Endodermal cell (in vitro differentiated cells): Measurements from ENCODE around the gene OR6B1. TPM values are rescaled to one million over a fixed set of nuclear protein-coding genes. Genes with fewer than 3 reads are reported as not detected.

ENCODE experiments used
- DNase-seq: peaks from one replicate; pipeline ENCODE4 v3.0.0-alpha.2; 2017
- H3K27ac ChIP-seq: 2 replicates; pipeline ENCODE4 v1.5.1; 2013; ENCODE audit warnings: mild to moderate bottlenecking, low read depth, low read length, moderate library complexity
- H3K27me3 ChIP-seq: 2 replicates; pipeline ENCODE4 v1.6.1; 2013; ENCODE audit warnings: mild to moderate bottlenecking, low read length, moderate library complexity; ENCODE audit not compliant: insufficient read depth, control insufficient read depth, poor library complexity, severe bottlenecking
- H3K36me3 ChIP-seq: 2 replicates; pipeline ENCODE4 v1.7.0; 2013; ENCODE audit warnings: mild to moderate bottlenecking, low read length, moderate library complexity; ENCODE audit not compliant: control insufficient read depth, insufficient read depth
- H3K4me1 ChIP-seq: one replicate; pipeline ENCODE4 v1.7.0; 2013; ENCODE audit warnings: low read length; ENCODE audit not compliant: control insufficient read depth, insufficient read depth
- H3K4me3 ChIP-seq: 2 replicates; pipeline ENCODE4 v1.5.1; 2013; ENCODE audit warnings: mild to moderate bottlenecking, low read length, moderate library complexity
- H3K9ac ChIP-seq: 2 replicates; pipeline ENCODE4 v1.6.1; 2013; ENCODE audit warnings: mild to moderate bottlenecking, low read length, moderate library complexity; ENCODE audit not compliant: poor library complexity, severe bottlenecking; ENCODE audit errors: extremely low read depth
- H3K9me3 ChIP-seq: 2 replicates; pipeline ENCODE4 v1.6.1; 2013; ENCODE audit warnings: mild to moderate bottlenecking, low read length, moderate library complexity; ENCODE audit not compliant: control insufficient read depth
- H3K27ac Mint-ChIP-seq: 2 replicates; pipeline ENCODE4 v1.8.0; 2020; ENCODE audit warnings: mixed read lengths
- H3K27me3 Mint-ChIP-seq: 2 replicates; pipeline ENCODE4 v1.8.0; 2021; ENCODE audit warnings: mild to moderate bottlenecking, mixed read lengths; ENCODE audit not compliant: insufficient read depth
- H3K36me3 Mint-ChIP-seq: 2 replicates; pipeline ENCODE4 v1.8.0; 2020; ENCODE audit warnings: low read depth, mixed read lengths
- H3K4me1 Mint-ChIP-seq: 2 replicates; pipeline ENCODE4 v1.8.0; 2020; ENCODE audit warnings: mixed read lengths
- H3K4me3 Mint-ChIP-seq: 2 replicates; pipeline ENCODE4 v1.8.0; 2020; ENCODE audit warnings: mild to moderate bottlenecking, moderate library complexity, mixed read lengths
- H3K9me3 Mint-ChIP-seq: 2 replicates; pipeline ENCODE4 v1.8.0; 2020; ENCODE audit warnings: mild to moderate bottlenecking, mixed read lengths
- CTCF ChIP-seq: fragments of 200-600 bp; sonication (generic); conservative IDR thresholded peaks from 2 replicates; pipeline ENCODE4 v1.5.0; 2021; ENCODE audit warnings: antibody characterized with exemption, mild to moderate bottlenecking
- WGBS, 2 experiments: methylation state at CpG; one replicate each; pipeline versions ENCODE4 v1.1.5 to v1.1.7; 2013; ENCODE audit warnings: missing lambda C conversion rate in 2 of 2, mixed read lengths in 1 of 2; ENCODE audit not compliant: insufficient coverage in 1 of 2, insufficient read length in 1 of 2; 5-methylcytosine and 5-hydroxymethylcytosine counted together
- total RNA-seq, 2 donors: library from RNA; stranded (reverse); fragmentation: NEBNext Ultra II Directional in 1 of 2; extraction: Animal tissue kit (Norgen Biotek cat#: 25700) in 1 of 2; gene quantifications; 2 replicates in 1 of 2; 3 replicates in 1 of 2; pipeline ENCODE4 v1.2.1, GENCODE V29; 2021

Gene OR6B1
- total RNA-seq, 2 donors from 2014 or later = not detected

- no peak overlapping the region for H3K27ac ChIP-seq
- DNase-seq = no peak
- no peaks in the 10 kb centered on the region for H3K9me3 ChIP-seq
- H3K36me3 ChIP-seq = no peaks in the 10 kb centered on the region
- H3K36me3 Mint-ChIP-seq = no peaks in the 10 kb centered on the region
- H3K4me1 Mint-ChIP-seq = peaks cover 13% of the 10 kb centered on the region
- no peak for TF ChIP-seq CTCF
- no peak overlapping the region for H3K4me3 Mint-ChIP-seq
- no peak overlapping the region for H3K27ac Mint-ChIP-seq
- peaks cover 5% of the 10 kb centered on the region for H3K27me3 ChIP-seq
- H3K4me3 ChIP-seq = no peak overlapping the region
- H3K27me3 Mint-ChIP-seq = no peaks in the 10 kb centered on the region
- H3K9me3 Mint-ChIP-seq = no peaks in the 10 kb centered on the region
- peaks cover 4% of the 10 kb centered on the region for H3K4me1 ChIP-seq
- no peak overlapping the region for H3K9ac ChIP-seq
These were observed 22.0 kb downstream of the OR6B1 start for GRCh38 chr7:144022169-144022568.

GRCh38 chr7:144023171-144023827 lies 23.2 kb downstream of the OR6B1 start:
- no peaks in the 10 kb centered on the region for H3K27me3 Mint-ChIP-seq
- no peak overlapping the region for H3K27ac ChIP-seq
- H3K9me3 Mint-ChIP-seq = no peaks in the 10 kb centered on the region
- no peaks in the 10 kb centered on the region for H3K36me3 ChIP-seq
- no peak for TF ChIP-seq CTCF
- no peak for DNase-seq
- H3K36me3 Mint-ChIP-seq = no peaks in the 10 kb centered on the region
- peaks cover 4% of the 10 kb centered on the region for H3K4me1 ChIP-seq
- no peak overlapping the region for H3K9ac ChIP-seq
- H3K27ac Mint-ChIP-seq = no peak overlapping the region
- WGBS, 2 experiments = 86 to 93% methylated on average over 3 of the region's 4 CpGs
- H3K27me3 ChIP-seq = peaks cover 5% of the 10 kb centered on the region
- no peak overlapping the region for H3K4me3 Mint-ChIP-seq
- H3K4me1 Mint-ChIP-seq = peaks cover 13% of the 10 kb centered on the region
- H3K4me3 ChIP-seq = no peak overlapping the region
- H3K9me3 ChIP-seq = no peaks in the 10 kb centered on the region

DNA sequence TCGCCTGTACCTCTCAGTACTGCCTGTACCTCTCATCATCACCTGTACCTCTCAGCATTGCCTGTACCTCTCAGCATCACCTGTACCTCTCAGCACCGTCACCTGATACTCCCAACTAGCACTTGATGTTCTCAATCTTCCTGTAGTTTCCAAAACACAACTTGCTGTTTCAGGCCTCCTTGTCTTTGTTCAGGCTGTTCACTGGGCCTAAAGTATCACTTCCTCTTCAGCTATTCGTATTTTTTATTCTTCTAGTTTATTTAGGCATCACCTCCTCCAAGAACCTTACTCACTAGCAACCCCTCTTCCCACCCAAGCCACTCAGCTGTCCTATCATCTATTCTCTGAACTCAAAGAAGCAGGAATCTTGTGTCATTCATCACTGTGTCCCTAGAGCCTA lies 24.1 kb downstream of the OR6B1 start:
- H3K9me3 Mint-ChIP-seq = no peaks in the 10 kb centered on the region
- DNase-seq = no peak
- H3K27ac Mint-ChIP-seq = no peak overlapping the region
- H3K9ac ChIP-seq = no peak overlapping the region
- H3K36me3 Mint-ChIP-seq = no peaks in the 10 kb centered on the region
- no peaks in the 10 kb centered on the region for H3K36me3 ChIP-seq
- peaks cover 11% of the 10 kb centered on the region for H3K4me1 Mint-ChIP-seq
- peaks cover 5% of the 10 kb centered on the region for H3K27me3 ChIP-seq
- no peak overlapping the region for H3K4me3 ChIP-seq
- no peak overlapping the region for H3K4me3 Mint-ChIP-seq
- H3K4me1 ChIP-seq = peaks cover 4% of the 10 kb centered on the region
- 92% methylated on average over 2 to 3 of the region's 3 CpGs for WGBS, 2 experiments
- no peak for TF ChIP-seq CTCF
- no peak overlapping the region for H3K27ac ChIP-seq
- no peaks in the 10 kb centered on the region for H3K27me3 Mint-ChIP-seq
- H3K9me3 ChIP-seq = no peaks in the 10 kb centered on the region
